ENCODE results near the gene HSF2BP.
A peak's percentile ranks its signal among the peaks of the same experiment; 100 is the strongest.

HSF2BP gene

GRCh38 chr21:43648171-43648570, 11.1 kb downstream of the HSF2BP start:
- no peak for DNase-seq

GRCh38 chr21:43646550-43647260, 12.6 kb downstream of the HSF2BP start:
- peak; percentile 80 to 83 for DNase-seq

- no peak for DNase-seq
These were observed 13.3 kb downstream of the HSF2BP start for GRCh38 chr21:43645976-43646375.

- no peak for DNase-seq
These were observed 14.0 kb downstream of the HSF2BP start for GRCh38 chr21:43645136-43645891.

GRCh38 chr21:43644609-43645008, 14.7 kb downstream of the HSF2BP start:
- DNase-seq = no peak

- no peak for DNase-seq
These were observed 15.2 kb downstream of the HSF2BP start for GRCh38 chr21:43644071-43644470.

GRCh38 chr21:43643193-43643592, 16.1 kb downstream of the HSF2BP start:
- no peak for DNase-seq

GRCh38 chr21:43640400-43640799, 18.9 kb downstream of the HSF2BP start:
- DNase-seq = no peak

- DNase-seq = no peak
These were observed 19.6 kb downstream of the HSF2BP start for GRCh38 chr21:43639470-43640353.

- DNase-seq = no peak
These were observed 21.6 kb downstream of the HSF2BP start for GRCh38 chr21:43637530-43638158.

- DNase-seq = no peak
These were observed 23.9 kb downstream of the HSF2BP start for GRCh38 chr21:43635436-43635835.

- no peak for DNase-seq
These were observed 24.7 kb downstream of the HSF2BP start for GRCh38 chr21:43634618-43635017.

- DNase-seq = no peak
These were observed 26.8 kb downstream of the HSF2BP start for GRCh38 chr21:43632373-43632905.

GRCh38 chr21:43631411-43632107, 27.7 kb downstream of the HSF2BP start:
- no peak for DNase-seq

GRCh38 chr21:43627527-43627926, 31.8 kb downstream of the HSF2BP start:
- no peak for DNase-seq

- no peak for DNase-seq
These were observed 32.9 kb downstream of the HSF2BP start for GRCh38 chr21:43626390-43626789.

- DNase-seq = no peak
These were observed 34.9 kb downstream of the HSF2BP start for GRCh38 chr21:43624339-43624738.

GRCh38 chr21:43623588-43623987, 35.7 kb downstream of the HSF2BP start:
- no peak for DNase-seq

GRCh38 chr21:43622796-43623195, 36.5 kb downstream of the HSF2BP start:
- no peak for DNase-seq

- no peak for DNase-seq
These were observed 39.4 kb downstream of the HSF2BP start for GRCh38 chr21:43619856-43620255.

GRCh38 chr21:43619344-43619743, 39.9 kb downstream of the HSF2BP start:
- no peak for DNase-seq

GRCh38 chr21:43618940-43619339, 40.3 kb downstream of the HSF2BP start:
- no peak for DNase-seq

Data from stimulated activated CD4-positive, alpha-beta T cell treated with anti-CD3 and anti-CD28 coated beads, Interleukin-4, amount 100 ng/mL, for 4 hours (primary cell).